Kidney (tissue), 14 donors: ENCODE measurements around the gene AK2. TPM values are rescaled to one million over a fixed set of nuclear protein-coding genes. Genes with fewer than 3 reads are reported as not detected.
A peak's percentile ranks its signal among the peaks of the same experiment; 100 is the strongest.

Source experiments
- DNase-seq, 5 donors: peaks; one replicate each; pipeline ENCODE4 v3.0.0-alpha.2; 2013 to 2020
- FAIRE-seq: peaks from 2 replicates; lab custom pipeline; 2012; peaks lifted over from hg19 to GRCh38; lab: Jason Lieb, UNC
- H3K27ac ChIP-seq, 2 donors: one replicate each; pipeline ENCODE4 v1.7.0; 2013; ENCODE audit warnings: low read depth in 2 of 2, low read length in 2 of 2, inconsistent platforms in 1 of 2
- H3K27me3 ChIP-seq: one replicate; pipeline ENCODE4 v1.7.1; 2013; ENCODE audit warnings: low read length, inconsistent platforms; ENCODE audit not compliant: control insufficient read depth, insufficient read depth
- H3K36me3 ChIP-seq, 3 donors: one replicate each; pipeline versions ENCODE4 v1.7.0 to v1.7.1; 2013; ENCODE audit warnings: low read length in 3 of 3, control low read depth in 1 of 3, inconsistent platforms in 1 of 3; ENCODE audit not compliant: insufficient read depth in 3 of 3, control insufficient read depth in 2 of 3
- H3K4me1 ChIP-seq, 3 donors: one replicate each; pipeline versions ENCODE4 v1.7.0 to v1.7.1; 2013; ENCODE audit warnings: low read length in 3 of 3, inconsistent platforms in 1 of 3, low read depth in 1 of 3; ENCODE audit not compliant: control insufficient read depth in 2 of 3, insufficient read depth in 2 of 3
- H3K4me3 ChIP-seq, 3 donors: one replicate each; pipeline versions ENCODE4 v1.7.0 to v1.8.1; 2013; ENCODE audit warnings: low read length in 3 of 3, control low read depth in 1 of 3, inconsistent platforms in 1 of 3
- H3K9ac ChIP-seq, 3 donors: one replicate each; pipeline versions ENCODE4 v1.7.0 to v1.7.1; 2013; ENCODE audit warnings: low read length in 3 of 3, control low read depth in 1 of 3, inconsistent platforms in 1 of 3
- H3K9me3 ChIP-seq, 3 donors: one replicate each; pipeline versions ENCODE4 v1.7.0 to v1.7.1; 2013; ENCODE audit warnings: low read length in 3 of 3, control low read depth in 1 of 3, inconsistent platforms in 1 of 3; ENCODE audit not compliant: control insufficient read depth in 2 of 3, insufficient read depth in 1 of 3
- CTCF ChIP-seq: IDR thresholded peaks from 3 replicates; pipeline ENCODE4 v1.5.1; 2012; ENCODE audit warnings: mild to moderate bottlenecking, moderate library complexity, borderline replicate concordance; ENCODE audit not compliant: insufficient read depth; ENCODE audit errors: extremely low read depth
- intact Hi-C: fragments of 100-400 bp; cut with DNase I; formaldehyde crosslinking; loops from one replicate; pipeline ENCODE4 v1.11.1; 2022
- polyA plus RNA-seq: library from polyadenylated mRNA; stranded (reverse); fragments of 350-450 nt; fragmentation: Illumina TruSeq; extraction: RNeasy Lipid Tissue Mini Kit (QIAGEN cat#74804); gene quantifications from one replicate; pipeline ENCODE4 v1.2.3, GENCODE V29; 2014; ENCODE audit warnings: low read depth, low replicate concordance; ENCODE audit not compliant: insufficient read depth
- total RNA-seq: library from RNA; stranded (reverse); fragmentation: NEBNext Ultra II Directional; extraction: Animal tissue kit (Norgen Biotek cat#: 25700); gene quantifications from one replicate; pipeline ENCODE4 v1.2.1, GENCODE V29; 2021
- donor health status: control.
- donor health status: control.
- donor health status: control.
- donor health status: control.
- donor health status: control.
- donor health status: DM: yes; HTN: yes; CAD: no.
- donor health status: Normal renal cell carcinoma (clear cell type).

Gene AK2
- total and polyA plus RNA-seq, 2 donors from 2014 or later = 172 to 334 TPM

- H3K4me3 ChIP-seq = no peak overlapping the region
- no peak overlapping the region for H3K27ac ChIP-seq
- no peaks in the 10 kb centered on the region for H3K36me3 ChIP-seq
- DNase-seq (no peak), FAIRE-seq (no peak)
- no peak for TF ChIP-seq CTCF
- no peaks in the 10 kb centered on the region for H3K27me3 ChIP-seq
- H3K4me1 ChIP-seq = peaks cover 3 to 6% (median 3%) of the 10 kb centered on the region in 3 donors
- no peaks in the 10 kb centered on the region for H3K9me3 ChIP-seq
- no peak overlapping the region for H3K9ac ChIP-seq
- intact Hi-C loops = no loop called here
Measured at GRCh38 chr1:33041026-33041425, 4.3 kb upstream of the AK2 start.

GRCh38 chr1:33039840-33040239, 3.2 kb upstream of the AK2 start:
- intact Hi-C loops = no loop called here
- no peak for DNase-seq
- peaks cover 3 to 14% (median 8%) of the 10 kb centered on the region in 3 donors for H3K4me1 ChIP-seq

GRCh38 chr1:33036051-33036525, 595 bp downstream of the AK2 start:
- no peaks in the 10 kb centered on the region for H3K27me3 ChIP-seq
- H3K27ac ChIP-seq = peak overlapping the region; percentile 86 to 92
- intact Hi-C loops = no loop called here
- H3K36me3 ChIP-seq = peaks cover 0 to 8% (median 0%) of the 10 kb centered on the region in 3 donors
- peak overlapping the region; percentile 68 to 97 (median 87) for H3K9ac ChIP-seq
- TF ChIP-seq CTCF = no peak
- peaks cover 3 to 29% (median 11%) of the 10 kb centered on the region in 3 donors for H3K4me1 ChIP-seq
- DNase-seq = peak in 4 of 5 donors; percentile 27 to 63 (median 56)
- H3K4me3 ChIP-seq = peak overlapping the region; percentile 89 to 92 (median 90)
- FAIRE-seq = no peak
- H3K9me3 ChIP-seq = no peaks in the 10 kb centered on the region

More at GRCh38 chr1:33039840-33040239, 3.2 kb upstream of the AK2 start:
- no peak for TF ChIP-seq CTCF
- H3K27ac ChIP-seq = peak overlapping the region in 1 of 2 donors; percentile 14
- H3K9ac ChIP-seq = no peak overlapping the region
- no peak for FAIRE-seq
- no peaks in the 10 kb centered on the region for H3K27me3 ChIP-seq
- H3K9me3 ChIP-seq = no peaks in the 10 kb centered on the region
- H3K36me3 ChIP-seq = no peaks in the 10 kb centered on the region
- H3K4me3 ChIP-seq = no peak overlapping the region
